Kidney epithelial cell (primary cell): Measurements from ENCODE around the gene PEAR1. TPM values are rescaled to one million over a fixed set of nuclear protein-coding genes. Genes with fewer than 3 reads are reported as not detected.

Experiments
- DNase-seq: peaks from one replicate; pipeline ENCODE4 v3.0.0-alpha.2; 2010; ENCODE audit warnings: low read depth
- H3K27me3 ChIP-seq: 2 replicates; pipeline ENCODE4 v1.6.0; 2011; ENCODE audit warnings: low read length; ENCODE audit not compliant: control insufficient read depth, insufficient read depth
- H3K36me3 ChIP-seq: 2 replicates; pipeline ENCODE4 v1.5.1; 2011; ENCODE audit warnings: low read length; ENCODE audit not compliant: control insufficient read depth, insufficient read depth
- H3K4me3 ChIP-seq: 2 replicates; pipeline ENCODE4 v1.5.1; 2011; ENCODE audit warnings: low read depth, mild to moderate bottlenecking, control low read depth, low read length
- CTCF ChIP-seq: IDR thresholded peaks from 2 replicates; pipeline ENCODE4 v1.5.1; 2011; ENCODE audit warnings: mild to moderate bottlenecking, moderate library complexity, low read length, control low read depth, inconsistent platforms; ENCODE audit not compliant: insufficient read depth, poor library complexity, severe bottlenecking
- total RNA-seq: library from RNA; depleted of rRNA; stranded (reverse); fragments of >200 nt; gene quantifications from 2 replicates; pipeline ENCODE4 v1.2.3, GENCODE V29; 2015

The PEAR1 gene
- total RNA-seq, 1 donor from 2014 or later, result 10.3 TPM

- no peak overlapping the region for H3K4me3 ChIP-seq
- no peak for DNase-seq
- H3K27me3 ChIP-seq, result peaks cover 38% of the 10 kb centered on the region
- no peak for TF ChIP-seq CTCF
- no peaks in the 10 kb centered on the region for H3K36me3 ChIP-seq
Measured at GRCh38 chr1:156865865-156866248, 27.7 kb upstream of the PEAR1 start.

GRCh38 chr1:156866249-156866909 lies 27.1 kb upstream of the PEAR1 start:
- no peaks in the 10 kb centered on the region for H3K36me3 ChIP-seq
- H3K4me3 ChIP-seq, result no peak overlapping the region
- no peak for DNase-seq
- no peak for TF ChIP-seq CTCF
- H3K27me3 ChIP-seq, result peaks cover 33% of the 10 kb centered on the region

GRCh38 chr1:156868341-156868740 lies 25.2 kb upstream of the PEAR1 start:
- no peak for TF ChIP-seq CTCF
- Histone ChIP-seq H3K36me3 (no peaks in the 10 kb centered on the region), H3K4me3 (no peak overlapping the region), H3K27me3 (peaks cover 18% of the 10 kb centered on the region)
- DNase-seq, result no peak

- DNase-seq, result no peak
- TF ChIP-seq CTCF, result no peak
Measured at GRCh38 chr1:156869455-156869854, 24.1 kb upstream of the PEAR1 start.

GRCh38 chr1:156873659-156874058 lies 19.9 kb upstream of the PEAR1 start:
- Histone ChIP-seq H3K27me3 (peaks cover 32% of the 10 kb centered on the region), H3K36me3 (no peaks in the 10 kb centered on the region), H3K4me3 (no peak overlapping the region)
- TF ChIP-seq CTCF, result no peak
- DNase-seq, result no peak

More at GRCh38 chr1:156869455-156869854, 24.1 kb upstream of the PEAR1 start:
- H3K36me3 ChIP-seq, result no peaks in the 10 kb centered on the region
- H3K27me3 ChIP-seq, result peaks cover 9% of the 10 kb centered on the region
- H3K4me3 ChIP-seq, result no peak overlapping the region

GRCh38 chr1:156874142-156874541 lies 19.4 kb upstream of the PEAR1 start:
- Histone ChIP-seq H3K36me3 (no peaks in the 10 kb centered on the region), H3K4me3 (no peak overlapping the region), H3K27me3 (peaks cover 34% of the 10 kb centered on the region)
- no peak for TF ChIP-seq CTCF
- DNase-seq, result no peak
